Uterus (tissue), 4 donors: ENCODE data around the gene OSTN. TPM values are rescaled to one million over a fixed set of nuclear protein-coding genes. Genes with fewer than 3 reads are reported as not detected.

Experiments used
- DNase-seq, 2 donors: peaks; one replicate each; pipeline ENCODE4 v3.0.0-alpha.2; 2019 to 2020
- H3K27ac ChIP-seq, 2 donors: fragments of 200-600 bp; sonication (generic); 1 replicate in 1 of 2; 2 replicates in 1 of 2; pipeline ENCODE4 v1.5.1; 2016 to 2018
- H3K27me3 ChIP-seq, 2 donors: fragments of 200-600 bp; sonication (generic); one replicate each; pipeline ENCODE4 v1.5.1; 2018 to 2019; ENCODE audit warnings: control low read depth in 1 of 2
- H3K36me3 ChIP-seq, 2 donors: fragments of 200-600 bp; sonication (generic); one replicate each; pipeline ENCODE4 v1.5.1; 2019; ENCODE audit warnings: control low read depth in 1 of 2
- H3K4me1 ChIP-seq, 2 donors: fragments of 200-600 bp; sonication (generic); one replicate each; pipeline ENCODE4 v1.5.1; 2018 to 2019; ENCODE audit warnings: control low read depth in 1 of 2
- H3K4me3 ChIP-seq, 2 donors: fragments of 200-600 bp; sonication (generic); 1 replicate in 1 of 2; 2 replicates in 1 of 2; pipeline ENCODE4 v1.5.1; 2018 to 2019; ENCODE audit warnings: mild to moderate bottlenecking in 1 of 2
- H3K9me3 ChIP-seq, 2 donors: fragments of 200-600 bp; sonication (generic); one replicate each; pipeline ENCODE4 v1.5.1; 2019; ENCODE audit warnings: control low read depth in 1 of 2
- POLR2A ChIP-seq, 2 donors: fragments of 450-650 bp; IDR thresholded peaks; one replicate each; pipeline ENCODE4 v1.6.1; 2016; ENCODE audit warnings: antibody characterized with exemption in 2 of 2, mild to moderate bottlenecking in 1 of 2, moderate library complexity in 1 of 2
- intact Hi-C: fragments of 100-400 bp; cut with DNase I; formaldehyde crosslinking; loops from one replicate; pipeline ENCODE4 v1.15.1; 2023; ENCODE audit warnings: low total_unique reads
- total RNA-seq, 4 donors: library from RNA; depleted of rRNA in 3 of 4; stranded (reverse); fragments of >200 nt in 3 of 4; gene quantifications; one replicate each; pipeline versions ENCODE4 v1.1.0 to v1.2.4, GENCODE V29; 2014 to 2023
- TF ChIP-seq, protein P1 (sequence below), 4 experiments: fragments of 200-600 bp in 2 of 4; fragments of 450-650 bp in 2 of 4; sonication (generic) in 2 of 4; IDR thresholded peaks; one replicate each; pipeline ENCODE4 v1.5.1; 2016 to 2019; ENCODE audit warnings: antibody characterized with exemption in 4 of 4, mild to moderate bottlenecking in 2 of 4, moderate library complexity in 1 of 4
- donor health status: DM: yes; HTN: yes; CAD: no.

OSTN gene
- total RNA-seq, 4 donors from 2014 or later, result 0.28 TPM; not detected in 3

DNA sequence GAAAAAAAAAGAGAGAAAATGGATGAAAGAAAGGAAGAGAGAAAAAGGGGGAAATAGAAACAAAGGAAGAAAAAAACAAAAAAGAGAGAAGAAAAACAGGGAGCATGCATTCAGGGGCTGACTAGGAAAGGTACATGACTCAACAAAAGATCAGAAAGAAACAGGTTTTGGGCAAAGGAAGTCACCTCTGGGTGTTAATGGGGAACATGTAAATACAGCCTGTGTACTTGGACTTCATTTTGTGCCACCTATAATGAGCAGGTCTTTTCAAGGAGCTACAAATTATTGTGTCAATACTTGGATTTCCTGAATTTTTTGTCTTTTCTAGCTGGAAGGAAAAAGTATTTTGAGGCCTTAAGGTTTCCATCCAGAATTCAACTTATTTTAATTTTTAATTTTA, 76.7 kb downstream of the OSTN start:
- TF ChIP-seq POLR2A (IDR thresholded peaks at IDR 0.05), result no peak
- TF ChIP-seq, protein P1, sequence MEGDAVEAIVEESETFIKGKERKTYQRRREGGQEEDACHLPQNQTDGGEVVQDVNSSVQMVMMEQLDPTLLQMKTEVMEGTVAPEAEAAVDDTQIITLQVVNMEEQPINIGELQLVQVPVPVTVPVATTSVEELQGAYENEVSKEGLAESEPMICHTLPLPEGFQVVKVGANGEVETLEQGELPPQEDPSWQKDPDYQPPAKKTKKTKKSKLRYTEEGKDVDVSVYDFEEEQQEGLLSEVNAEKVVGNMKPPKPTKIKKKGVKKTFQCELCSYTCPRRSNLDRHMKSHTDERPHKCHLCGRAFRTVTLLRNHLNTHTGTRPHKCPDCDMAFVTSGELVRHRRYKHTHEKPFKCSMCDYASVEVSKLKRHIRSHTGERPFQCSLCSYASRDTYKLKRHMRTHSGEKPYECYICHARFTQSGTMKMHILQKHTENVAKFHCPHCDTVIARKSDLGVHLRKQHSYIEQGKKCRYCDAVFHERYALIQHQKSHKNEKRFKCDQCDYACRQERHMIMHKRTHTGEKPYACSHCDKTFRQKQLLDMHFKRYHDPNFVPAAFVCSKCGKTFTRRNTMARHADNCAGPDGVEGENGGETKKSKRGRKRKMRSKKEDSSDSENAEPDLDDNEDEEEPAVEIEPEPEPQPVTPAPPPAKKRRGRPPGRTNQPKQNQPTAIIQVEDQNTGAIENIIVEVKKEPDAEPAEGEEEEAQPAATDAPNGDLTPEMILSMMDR (IDR thresholded peaks at IDR 0.05), result no peak
- Histone ChIP-seq H3K36me3 (no peaks in the 10 kb centered on the region), H3K27me3 (no peaks in the 10 kb centered on the region), H3K4me3 (no peak overlapping the region), H3K4me1 (no peaks in the 10 kb centered on the region), H3K9me3 (no peaks in the 10 kb centered on the region), H3K27ac (no peak overlapping the region)
- DNase-seq, result no peak
- intact Hi-C loops, result no loop called here

DNA sequence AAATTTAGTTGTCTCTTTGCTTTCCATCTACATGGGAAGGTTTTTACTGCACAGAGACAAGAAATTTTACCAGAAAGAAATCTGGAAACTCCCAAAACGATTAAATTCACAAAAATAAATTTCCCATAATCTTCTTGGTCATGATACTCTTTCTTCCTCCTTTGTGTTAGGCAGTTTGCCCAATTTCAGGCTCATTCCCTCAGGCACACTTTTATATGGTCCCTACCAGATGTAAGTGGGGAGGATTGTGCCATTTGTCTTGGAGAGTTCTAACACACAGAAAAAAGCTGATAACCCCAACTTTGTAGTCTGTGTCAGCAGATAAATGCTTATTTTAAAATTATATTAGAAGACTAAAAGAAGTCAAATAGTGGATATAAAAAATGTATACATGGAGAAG, 81.1 kb downstream of the OSTN start:
- no peak overlapping the region for H3K27ac ChIP-seq
- TF ChIP-seq POLR2A (IDR thresholded peaks at IDR 0.05), result no peak
- TF ChIP-seq, protein P1 (IDR thresholded peaks at IDR 0.05), result no peak
- H3K4me3 ChIP-seq, result no peak overlapping the region

DNA sequence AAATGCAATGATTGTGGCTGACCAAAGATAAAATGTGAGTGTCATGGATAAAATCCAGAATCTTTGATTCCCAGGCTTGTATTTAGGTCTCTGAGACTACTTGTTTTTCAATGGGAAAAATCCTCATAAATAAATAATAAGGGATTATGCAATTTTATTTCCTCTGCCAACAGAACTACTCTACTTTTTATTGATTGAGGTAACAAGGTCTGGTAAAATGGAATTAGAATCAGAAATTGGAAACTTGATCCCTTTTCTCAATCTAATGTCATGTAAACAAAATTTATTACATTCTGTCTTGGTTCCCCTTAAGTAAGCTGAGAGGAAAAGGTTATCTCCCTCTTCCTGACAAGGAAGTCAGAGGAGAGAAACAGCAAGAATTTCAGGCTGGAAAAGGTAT, 81.8 kb downstream of the OSTN start:
- Histone ChIP-seq H3K4me3 (no peak overlapping the region), H3K27ac (no peak overlapping the region), H3K36me3 (no peaks in the 10 kb centered on the region), H3K9me3 (no peaks in the 10 kb centered on the region), H3K4me1 (no peaks in the 10 kb centered on the region), H3K27me3 (no peaks in the 10 kb centered on the region)
- no peak for TF ChIP-seq POLR2A (IDR thresholded peaks at IDR 0.05)
- TF ChIP-seq, protein P1 (IDR thresholded peaks at IDR 0.05), result no peak
- DNase-seq, result no peak
- intact Hi-C loops, result no loop called here

More for the DNA sequence above, 81.1 kb downstream of the OSTN start:
- no peaks in the 10 kb centered on the region for H3K27me3 ChIP-seq
- no peak for DNase-seq
- H3K36me3 ChIP-seq, result no peaks in the 10 kb centered on the region
- H3K4me1 ChIP-seq, result no peaks in the 10 kb centered on the region
- no peaks in the 10 kb centered on the region for H3K9me3 ChIP-seq
- intact Hi-C loops, result no loop called here

DNA sequence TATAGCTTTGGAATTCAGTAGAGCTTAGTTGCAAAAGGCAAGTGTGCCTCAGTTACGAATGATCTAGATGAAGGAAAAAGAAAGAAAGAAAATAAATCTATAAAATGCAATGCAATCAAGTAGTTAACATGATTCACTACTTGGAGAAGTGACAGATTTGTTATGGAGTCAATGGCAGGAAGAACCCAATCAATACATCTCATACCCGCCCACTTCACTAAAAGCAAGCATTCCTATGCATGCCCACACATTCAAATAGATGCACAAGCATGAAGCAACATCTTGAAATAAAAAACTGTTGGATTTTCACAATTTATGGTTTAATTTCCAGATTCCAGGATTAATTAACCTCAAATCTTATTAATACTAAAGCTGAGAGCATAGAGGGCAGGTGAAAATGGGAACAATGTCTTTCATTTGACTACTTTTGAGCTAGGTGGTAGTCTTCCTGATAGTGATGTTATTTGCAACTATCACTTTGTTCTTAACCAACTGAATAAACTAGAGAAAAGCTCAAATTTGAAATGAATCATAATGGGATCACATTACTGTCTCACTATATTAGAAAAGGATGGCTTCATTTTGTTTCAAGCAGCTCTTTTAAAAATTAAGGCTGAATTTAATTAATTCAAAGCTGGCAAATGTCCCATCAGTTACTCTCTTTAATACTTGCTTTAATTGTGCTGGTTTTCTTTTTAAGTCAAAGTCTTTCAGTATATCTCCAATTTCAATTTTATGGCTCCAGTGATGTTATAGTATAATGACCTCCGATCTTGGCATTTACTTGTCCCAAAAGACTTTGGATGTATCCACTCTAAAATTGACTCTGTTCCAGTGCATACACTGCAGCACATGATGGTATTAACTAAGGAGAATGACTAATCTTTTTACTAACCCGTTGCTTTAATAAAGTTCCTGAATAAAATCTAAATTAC, 83.5 kb downstream of the OSTN start:
- intact Hi-C loops, result no loop called here
- H3K9me3 ChIP-seq, result no peaks in the 10 kb centered on the region
- DNase-seq, result no peak
- H3K27ac ChIP-seq, result no peak overlapping the region
- no peak overlapping the region for H3K4me3 ChIP-seq
- TF ChIP-seq POLR2A (IDR thresholded peaks at IDR 0.05), result no peak
- no peaks in the 10 kb centered on the region for H3K27me3 ChIP-seq
- no peaks in the 10 kb centered on the region for H3K36me3 ChIP-seq
- no peaks in the 10 kb centered on the region for H3K4me1 ChIP-seq

DNA sequence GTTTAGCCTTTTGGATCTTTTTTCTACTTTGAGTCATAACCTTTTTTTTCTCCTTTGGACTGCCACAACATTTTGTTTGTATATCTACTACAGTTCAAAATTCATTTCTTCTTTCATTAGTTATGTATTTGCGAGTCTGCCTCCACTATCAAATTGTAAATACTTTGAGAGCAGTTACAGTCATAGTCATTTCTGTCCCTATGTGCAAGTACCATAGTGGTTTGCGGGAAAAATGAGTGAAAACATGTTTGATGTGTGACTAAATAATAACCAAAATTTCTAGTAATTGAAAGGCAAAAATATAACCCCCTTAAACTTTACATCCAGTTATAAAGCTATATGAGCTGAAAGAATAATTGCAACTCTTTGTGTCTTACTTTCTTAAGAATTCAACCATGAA, 84.4 kb downstream of the OSTN start:
- Histone ChIP-seq H3K4me3 (no peak overlapping the region), H3K27me3 (no peaks in the 10 kb centered on the region), H3K27ac (no peak overlapping the region), H3K36me3 (no peaks in the 10 kb centered on the region), H3K9me3 (no peaks in the 10 kb centered on the region), H3K4me1 (no peaks in the 10 kb centered on the region)
- no peak for DNase-seq
- intact Hi-C loops, result no loop called here
- TF ChIP-seq, protein P1 (IDR thresholded peaks at IDR 0.05), result no peak
